COLO668 (cell line): Measurements from ENCODE around the gene ACKR1.

Experiments
- DNase-seq: peaks from one replicate; lab custom pipeline; 2025; ENCODE audit not compliant: unreplicated experiment; lab: John Stamatoyannopoulos, UW

ACKR1 gene

DNA sequence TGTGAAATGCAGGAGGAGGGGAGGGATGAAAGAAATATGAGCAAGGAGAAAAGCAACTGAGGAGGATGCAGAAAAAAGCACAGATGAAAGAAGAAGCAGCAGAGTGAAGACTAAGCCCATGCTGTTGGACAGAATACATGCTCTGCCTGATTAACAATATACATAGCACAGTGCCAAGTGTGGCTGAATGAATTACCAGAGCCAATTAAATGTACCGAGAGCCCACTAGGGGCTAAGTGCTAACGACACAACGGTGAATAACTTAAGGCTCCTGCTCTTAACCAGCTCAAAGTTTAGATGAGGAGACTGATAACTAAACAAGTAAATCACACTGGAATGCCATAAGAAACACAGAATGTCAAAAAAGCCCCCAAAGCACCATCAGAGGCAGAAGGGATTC, 17.6 kb upstream of the ACKR1 start:
- DNase-seq: no peak

DNA sequence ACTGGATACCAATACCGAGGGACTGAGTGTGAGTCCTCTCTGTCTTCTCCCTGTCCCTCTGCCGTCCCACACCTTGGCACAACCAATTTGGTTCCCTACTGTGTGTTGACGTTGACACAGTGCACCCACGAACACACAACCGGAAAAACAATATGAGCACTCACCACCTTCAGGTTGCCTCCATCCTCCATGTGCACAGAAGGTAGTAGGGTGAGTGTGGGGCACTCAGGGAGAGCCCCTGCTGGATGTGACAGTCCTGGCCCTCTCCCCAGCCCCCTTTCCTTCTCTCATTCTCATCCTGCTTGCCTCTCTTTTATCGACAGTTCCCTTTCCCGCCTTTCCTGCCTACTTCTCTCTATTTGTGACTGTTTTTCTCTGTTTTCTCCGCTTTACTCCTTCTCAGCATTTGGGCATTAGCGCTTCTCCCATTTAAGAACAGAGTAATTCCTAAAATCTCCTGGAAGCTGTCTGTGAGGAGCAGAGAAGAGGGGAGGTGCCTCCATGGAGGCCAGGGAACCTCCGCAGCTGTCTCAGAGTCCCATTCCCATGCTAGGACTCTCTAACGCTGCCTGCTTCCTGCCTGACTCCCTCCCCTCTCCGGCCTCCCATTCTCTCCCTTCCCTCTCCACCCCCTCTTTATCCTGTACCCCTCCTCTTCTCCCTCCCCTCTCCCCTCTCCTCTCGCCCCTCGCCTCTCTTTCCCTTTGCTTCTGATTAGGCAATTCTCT, 16.9 kb upstream of the ACKR1 start:
- DNase-seq: no peak

DNA sequence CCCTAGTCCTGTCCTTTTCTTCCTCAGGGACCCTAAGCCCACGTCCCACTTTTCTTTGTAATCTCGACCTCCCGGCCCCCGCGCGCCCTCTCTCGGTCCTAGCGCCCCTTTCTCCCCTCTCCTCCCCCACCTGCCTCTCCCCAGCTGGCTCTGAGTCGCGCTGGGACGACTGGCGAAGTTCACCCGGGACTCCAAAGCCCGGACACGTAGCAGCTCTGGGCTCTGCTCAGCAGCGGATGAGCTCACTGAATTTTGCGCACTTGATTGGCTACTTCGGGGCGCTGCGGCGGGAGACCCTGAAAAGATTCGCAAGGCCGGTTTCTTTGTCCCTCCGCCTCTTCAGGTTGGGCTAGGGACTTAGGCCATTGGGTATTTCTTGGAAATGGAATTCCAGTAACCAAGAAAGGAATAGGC, 16.3 kb upstream of the ACKR1 start:
- no peak for DNase-seq

DNA sequence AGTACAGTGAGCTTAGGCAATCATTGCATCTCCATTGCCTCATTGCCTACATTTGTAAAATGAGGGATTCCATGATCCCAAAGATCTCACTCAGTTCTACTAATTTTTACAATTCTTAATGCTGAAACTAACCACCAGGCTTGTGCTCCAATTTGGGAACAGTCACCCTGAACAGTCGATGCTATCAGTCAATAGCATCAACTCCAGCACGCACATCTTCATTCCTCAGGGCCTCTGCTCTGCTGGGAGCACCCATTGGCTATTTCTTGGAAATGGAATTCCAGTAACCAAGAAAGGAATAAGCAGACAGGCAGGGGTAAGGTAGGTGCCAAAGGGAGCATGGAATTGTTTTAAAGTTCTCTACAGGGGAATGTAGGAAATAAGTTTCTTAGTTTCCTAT, 14.2 kb upstream of the ACKR1 start:
- no peak for DNase-seq

DNA sequence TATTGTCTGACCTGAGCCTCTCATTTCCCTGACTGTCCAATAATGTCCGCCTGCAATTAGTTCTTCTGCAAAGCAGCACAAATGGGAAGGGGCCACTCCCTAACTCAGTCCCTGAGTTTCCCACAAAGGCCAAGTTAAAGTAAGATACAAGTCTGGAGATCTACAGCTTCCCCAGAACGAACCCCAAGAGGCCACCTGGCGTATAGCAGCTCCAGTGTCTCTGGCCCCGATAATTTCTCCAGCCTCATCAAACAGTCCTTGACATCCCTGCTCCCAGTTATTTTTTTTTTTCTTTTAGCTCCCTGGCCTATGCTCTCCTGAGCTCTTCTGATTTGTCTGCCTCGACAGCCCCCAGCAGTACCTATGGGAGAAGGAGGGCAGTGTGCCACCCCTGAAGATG, 8.1 kb upstream of the ACKR1 start:
- DNase-seq: no peak

DNA sequence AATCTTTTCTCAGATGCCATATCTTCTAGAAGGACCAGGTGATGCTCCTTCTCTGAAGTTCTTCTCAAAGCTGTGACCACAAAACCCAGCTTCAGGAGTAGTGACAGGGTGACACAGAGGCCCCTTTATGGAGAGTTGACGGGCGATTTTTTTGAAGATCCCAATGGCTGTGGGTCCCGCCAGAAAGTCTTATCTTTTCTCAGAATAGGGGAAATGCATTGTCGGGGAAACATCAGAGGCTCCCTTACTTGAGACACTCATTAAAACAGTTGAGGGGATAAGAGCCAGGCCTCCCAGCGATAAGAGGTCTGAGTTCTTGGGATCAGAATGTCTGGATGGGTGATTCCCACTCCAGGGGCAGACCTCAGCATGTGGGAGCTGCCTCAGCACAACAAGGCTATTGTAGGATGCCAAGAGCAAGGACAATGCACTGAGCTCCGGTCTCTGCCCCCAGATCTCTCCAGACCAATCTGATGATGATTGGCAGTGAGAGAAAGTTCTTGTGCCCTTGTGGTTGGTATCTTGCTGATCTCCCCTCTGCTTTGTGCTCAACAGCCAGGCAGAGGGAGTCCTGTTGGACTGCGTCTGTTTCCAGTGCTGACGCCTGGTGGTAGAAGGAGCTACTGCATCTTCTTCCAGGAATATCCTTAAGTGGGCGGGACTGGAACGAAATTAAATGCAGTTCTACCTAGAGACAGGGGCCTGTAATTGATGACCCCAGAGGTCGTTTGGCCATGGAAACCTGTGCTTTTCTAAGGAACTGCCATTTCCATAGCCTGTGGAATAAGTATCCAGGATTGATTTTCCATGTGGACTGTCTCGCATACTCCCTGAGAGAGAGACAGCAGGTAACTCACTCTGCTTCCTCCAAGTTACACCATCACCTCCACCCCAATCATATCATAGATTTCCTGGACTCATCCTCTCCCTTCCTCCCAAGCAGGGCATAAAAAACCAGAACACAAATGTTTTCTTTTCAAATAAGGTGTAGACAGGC, 6.8 kb upstream of the ACKR1 start:
- DNase-seq: peak; percentile 25

DNA sequence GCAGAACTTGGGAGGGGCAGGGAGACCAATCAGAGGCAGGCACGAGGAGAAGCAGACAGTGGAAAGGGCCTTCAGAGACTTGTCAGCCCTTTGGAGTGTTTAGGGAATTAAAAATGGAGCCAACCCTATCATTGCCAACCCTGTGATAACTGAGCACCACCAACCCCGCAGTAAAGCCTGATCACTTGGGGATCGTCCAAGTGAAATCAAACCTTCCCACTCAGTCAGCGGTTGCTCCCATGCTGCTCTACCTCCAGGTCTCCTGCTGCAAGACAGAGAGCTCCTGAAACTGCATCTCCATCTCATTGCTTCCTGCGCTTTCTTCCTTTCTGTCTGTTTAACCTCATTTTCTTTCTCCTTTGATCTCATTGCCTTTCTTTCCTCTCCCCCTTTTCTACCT, 4.8 kb upstream of the ACKR1 start:
- no peak for DNase-seq

DNA sequence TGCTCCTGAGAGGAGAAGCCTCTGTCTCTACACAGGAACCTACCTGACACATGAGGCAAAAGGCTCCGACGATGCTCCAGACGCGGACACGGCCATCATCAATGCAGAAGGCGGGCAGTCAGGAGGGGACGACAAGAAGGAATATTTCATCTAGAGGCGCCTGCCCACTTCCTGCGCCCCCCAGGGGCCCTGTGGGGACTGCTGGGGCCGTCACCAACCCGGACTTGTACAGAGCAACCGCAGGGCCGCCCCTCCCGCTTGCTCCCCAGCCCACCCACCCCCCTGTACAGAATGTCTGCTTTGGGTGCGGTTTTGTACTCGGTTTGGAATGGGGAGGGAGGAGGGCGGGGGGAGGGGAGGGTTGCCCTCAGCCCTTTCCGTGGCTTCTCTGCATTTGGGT, 3.9 kb upstream of the ACKR1 start:
- no peak for DNase-seq

DNA sequence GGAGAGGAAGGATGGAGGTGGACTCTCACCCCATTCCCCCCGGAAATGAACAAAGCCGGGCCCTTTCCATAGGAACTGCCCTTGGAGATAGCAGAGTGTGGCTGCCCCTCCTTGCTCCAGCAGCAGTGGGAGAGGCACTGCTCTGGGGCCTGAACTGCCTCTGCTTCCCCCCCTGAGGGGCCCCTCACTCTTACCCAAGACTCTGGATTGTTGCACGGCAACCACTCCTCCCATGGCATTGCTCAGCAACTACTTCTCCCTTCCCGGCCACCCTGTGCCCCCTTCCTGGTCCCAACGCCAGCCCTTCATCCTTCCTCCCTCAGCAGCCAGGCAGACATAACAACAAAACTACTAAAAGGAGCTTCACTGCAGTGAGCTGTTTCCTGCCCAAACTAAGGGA, 3.0 kb upstream of the ACKR1 start:
- DNase-seq: no peak

DNA sequence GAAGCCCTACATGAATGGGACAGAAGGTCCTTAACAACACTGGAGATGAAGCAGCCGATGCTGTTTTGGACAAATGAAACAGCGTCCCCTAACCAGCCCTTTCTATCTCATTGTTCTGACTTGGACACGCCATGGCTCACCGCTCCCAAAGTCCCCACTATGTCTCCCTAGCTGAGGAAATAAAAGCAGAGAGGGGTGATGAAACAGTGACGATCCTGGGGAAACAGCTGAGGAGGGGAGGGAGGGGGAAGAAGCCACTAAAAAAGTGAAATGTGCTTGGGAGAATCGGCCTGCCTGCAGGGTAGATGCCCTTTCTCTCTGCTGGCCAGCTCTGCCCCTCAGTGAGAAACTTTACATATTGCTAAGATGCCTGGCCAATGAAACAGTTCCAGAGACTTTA, 1.1 kb upstream of the ACKR1 start:
- DNase-seq: no peak

DNA sequence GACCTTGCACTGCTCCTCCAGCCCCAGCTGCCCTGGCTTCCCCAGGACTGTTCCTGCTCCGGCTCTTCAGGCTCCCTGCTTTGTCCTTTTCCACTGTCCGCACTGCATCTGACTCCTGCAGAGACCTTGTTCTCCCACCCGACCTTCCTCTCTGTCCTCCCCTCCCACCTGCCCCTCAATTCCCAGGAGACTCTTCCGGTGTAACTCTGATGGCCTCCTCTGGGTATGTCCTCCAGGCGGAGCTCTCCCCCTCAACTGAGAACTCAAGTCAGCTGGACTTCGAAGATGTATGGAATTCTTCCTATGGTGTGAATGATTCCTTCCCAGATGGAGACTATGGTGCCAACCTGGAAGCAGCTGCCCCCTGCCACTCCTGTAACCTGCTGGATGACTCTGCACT, 550 bp downstream of the ACKR1 start:
- no peak for DNase-seq

DNA sequence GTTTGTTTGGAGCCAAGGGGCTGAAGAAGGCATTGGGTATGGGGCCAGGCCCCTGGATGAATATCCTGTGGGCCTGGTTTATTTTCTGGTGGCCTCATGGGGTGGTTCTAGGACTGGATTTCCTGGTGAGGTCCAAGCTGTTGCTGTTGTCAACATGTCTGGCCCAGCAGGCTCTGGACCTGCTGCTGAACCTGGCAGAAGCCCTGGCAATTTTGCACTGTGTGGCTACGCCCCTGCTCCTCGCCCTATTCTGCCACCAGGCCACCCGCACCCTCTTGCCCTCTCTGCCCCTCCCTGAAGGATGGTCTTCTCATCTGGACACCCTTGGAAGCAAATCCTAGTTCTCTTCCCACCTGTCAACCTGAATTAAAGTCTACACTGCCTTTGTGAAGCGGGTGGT, 1.4 kb downstream of the ACKR1 start:
- no peak for DNase-seq

DNA sequence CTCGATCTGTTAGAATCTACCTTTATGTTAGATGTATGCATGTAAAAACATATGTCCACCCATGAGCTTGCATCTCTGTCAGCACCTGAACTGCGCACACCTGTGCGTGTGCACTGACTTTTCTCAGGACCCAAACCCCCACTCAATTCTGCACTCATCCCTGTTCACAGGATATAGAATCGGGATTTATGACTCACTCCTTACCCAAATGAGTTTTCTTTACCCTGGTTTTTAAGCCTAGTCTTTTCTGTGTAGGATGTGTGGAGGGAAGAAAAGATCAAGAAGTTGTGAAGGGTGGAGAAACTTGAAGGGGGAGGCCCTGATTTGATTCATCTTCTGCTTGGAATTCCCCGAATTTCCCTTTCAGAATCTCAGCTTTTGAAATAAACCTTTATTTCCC, 2.4 kb downstream of the ACKR1 start:
- DNase-seq: no peak

DNA sequence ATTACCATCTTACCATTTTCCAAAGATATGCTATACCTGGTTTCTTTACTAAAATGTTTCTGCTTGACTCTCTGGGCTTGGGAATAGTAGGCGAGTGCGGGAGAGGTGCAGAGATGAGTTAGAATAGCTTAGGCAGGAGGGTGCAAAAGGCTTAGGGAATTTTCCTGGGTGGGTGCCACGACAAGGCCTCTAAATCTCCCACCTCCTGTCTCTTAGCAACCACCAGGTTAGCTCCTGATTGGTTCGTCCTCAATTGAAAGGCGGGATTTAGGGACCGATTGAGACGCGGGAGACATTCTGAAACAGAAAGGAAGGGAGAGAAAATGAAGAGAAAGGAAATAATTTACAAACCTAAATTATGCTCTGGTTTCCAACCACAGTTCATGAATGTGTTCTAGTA, 3.1 kb downstream of the ACKR1 start:
- DNase-seq: no peak

DNA sequence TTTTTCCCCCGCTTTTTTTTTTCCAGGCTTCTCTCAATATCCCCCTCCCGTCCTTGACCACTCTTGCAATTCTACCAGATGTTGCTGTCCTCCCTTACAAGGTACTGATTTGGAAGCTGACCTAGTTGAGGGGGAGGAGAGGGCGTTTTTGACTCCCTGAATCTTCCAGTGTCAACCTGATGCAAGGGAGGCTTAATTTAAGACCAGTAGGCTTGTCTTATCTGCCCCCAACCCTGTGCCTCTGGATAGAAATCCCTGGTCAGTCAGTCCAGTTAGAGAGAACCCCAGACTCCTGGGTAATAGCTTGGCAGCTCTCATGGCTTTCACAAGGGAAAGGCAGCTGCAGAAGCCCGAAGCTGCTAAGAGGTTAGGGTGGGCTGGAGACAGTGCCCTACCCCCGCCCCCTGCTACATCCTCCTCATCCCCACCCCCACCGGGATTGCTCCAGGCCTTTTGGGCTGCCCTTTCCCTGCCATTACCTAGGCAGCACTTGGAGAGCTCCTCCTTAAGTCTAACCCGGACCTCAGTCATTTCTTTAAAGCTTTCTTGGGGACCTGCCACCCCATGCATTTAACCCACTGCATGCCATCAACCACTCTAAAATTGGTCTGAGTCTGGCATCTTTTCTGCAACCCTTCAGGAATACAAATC, 3.6 kb downstream of the ACKR1 start:
- DNase-seq: no peak

DNA sequence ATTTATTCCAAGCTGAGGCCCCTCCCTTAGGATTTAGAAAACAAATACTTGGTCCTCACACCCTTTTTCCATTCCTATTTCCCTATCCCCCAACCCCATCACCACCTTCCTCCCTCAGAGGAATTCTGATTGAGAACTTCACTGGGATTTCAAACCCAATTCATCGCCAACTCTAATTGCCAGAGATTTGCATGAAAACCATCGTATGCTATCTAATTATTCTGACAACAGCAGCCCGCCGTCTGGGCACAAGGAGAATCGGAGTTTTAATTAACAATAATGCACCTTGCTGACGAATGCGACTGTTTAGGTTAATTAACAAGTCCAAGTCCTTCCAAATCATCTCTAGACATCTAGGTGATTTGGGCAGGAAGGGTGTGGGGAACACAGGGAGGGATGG, 4.4 kb downstream of the ACKR1 start:
- DNase-seq: no peak

DNA sequence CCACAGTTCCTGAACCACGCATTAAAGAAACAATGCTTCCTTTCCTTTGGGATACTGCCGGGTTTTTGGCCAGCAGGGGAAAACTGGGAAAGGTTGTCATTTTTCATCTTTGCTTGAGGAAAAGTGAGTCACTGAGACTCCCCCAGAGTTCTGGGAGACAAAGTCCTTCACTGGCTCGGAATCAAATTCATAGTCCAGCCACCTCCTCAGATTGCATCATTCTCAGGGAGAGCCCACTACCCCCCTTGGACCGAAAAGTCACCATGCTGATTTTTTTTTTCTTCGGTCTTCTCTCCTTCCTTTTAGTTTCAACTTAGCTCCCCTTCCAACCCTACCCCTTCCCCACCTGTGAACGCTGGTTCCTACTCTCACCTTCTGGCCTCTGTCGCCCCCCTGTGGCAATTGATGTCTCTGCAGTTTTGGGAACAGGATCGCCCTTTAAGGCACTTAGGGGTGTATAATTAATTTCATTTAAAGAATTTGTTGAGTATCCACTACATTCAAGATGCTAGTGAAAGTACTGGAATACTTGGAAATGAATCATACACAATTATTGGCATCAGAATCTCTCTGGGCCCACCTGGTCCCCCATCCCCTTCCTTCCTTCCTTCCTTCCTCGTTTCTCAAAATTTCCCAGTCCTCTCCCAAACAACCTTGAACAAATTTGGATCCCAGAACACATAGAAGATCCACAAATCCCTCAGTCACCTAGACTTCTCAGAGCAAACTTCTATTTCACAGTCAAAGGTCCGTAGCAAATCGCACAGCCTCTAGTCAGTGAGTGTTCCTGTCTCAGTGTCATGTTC, 6.9 kb downstream of the ACKR1 start:
- peak; percentile 25 for DNase-seq

DNA sequence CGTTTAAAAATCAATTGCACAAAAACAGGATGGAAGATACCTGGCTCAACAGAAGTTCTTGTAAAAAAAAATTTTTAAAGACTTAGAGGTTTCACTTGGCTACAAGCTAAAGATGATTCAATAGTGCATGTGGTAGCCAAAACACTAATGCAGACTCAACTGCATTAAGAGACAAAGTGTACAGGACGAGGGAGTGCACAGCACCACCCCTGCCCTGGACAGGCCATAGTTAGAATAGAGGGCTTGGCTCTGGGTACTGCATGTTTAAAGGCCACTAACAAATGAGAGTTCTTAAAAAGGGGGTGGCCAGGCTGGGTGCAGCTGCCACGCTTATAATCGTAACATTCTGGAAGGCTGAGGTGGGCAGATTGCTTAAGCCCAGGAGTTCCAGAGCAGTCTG, 7.9 kb downstream of the ACKR1 start:
- DNase-seq: no peak

DNA sequence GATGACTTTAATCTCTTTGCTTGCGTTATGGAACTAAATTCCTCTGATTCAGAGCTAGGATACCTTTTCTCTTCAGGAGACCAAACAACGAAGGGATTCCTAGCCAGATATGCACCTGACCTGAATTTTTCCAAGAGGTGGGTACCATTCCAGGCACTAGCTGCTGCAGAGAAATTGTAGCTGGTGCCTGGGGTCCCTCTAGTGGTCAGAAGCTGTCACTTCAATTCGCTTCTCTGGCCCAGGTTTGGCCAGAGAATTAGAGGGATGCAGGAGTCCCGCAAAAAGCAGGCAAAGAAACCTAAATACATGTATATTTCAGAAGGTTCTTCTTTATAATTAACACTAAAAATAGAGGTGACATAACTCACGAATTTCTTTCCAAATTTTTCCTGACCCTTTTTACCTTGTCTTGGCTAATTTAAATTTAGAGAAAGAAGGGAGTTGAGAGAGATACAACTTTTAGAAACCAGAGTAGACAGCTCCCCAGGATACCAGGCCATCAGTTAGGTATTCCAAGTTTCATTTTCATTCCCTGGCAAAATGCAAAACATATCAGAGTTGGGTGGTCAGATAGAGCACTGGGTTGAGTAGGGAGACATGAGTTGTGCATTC, 9.6 kb downstream of the ACKR1 start:
- peak; percentile 22 for DNase-seq
